Endometrial microvascular endothelial cells (primary cell): ENCODE data around the gene PRKG2. TPM values are rescaled to one million over a fixed set of nuclear protein-coding genes. Genes with fewer than 3 reads are reported as not detected.
"Not testable (repeated sequence)": the region's sequence is repeated elsewhere in the genome, so short reads cannot be mapped to it uniquely, and the experiment has no call there.

Experiments
- in situ Hi-C: cut with HindIII; loops from 2 replicates; pipeline ENCODE4 v1.10.0; 2017; ENCODE audit warnings: low sequenced_read_pairs, low pct_unique_long_range_greater_than_20kb; ENCODE audit errors: inconsistent ontology term
- total RNA-seq: library from RNA; depleted of rRNA; stranded (reverse); fragments of >200 nt; gene quantifications from one replicate; pipeline ENCODE4 v1.2.3, GENCODE V29; 2015; ENCODE audit errors: inconsistent ontology term

Gene PRKG2
- total RNA-seq, 1 donor from 2014 or later, result not detected

GRCh38 chr4:81166458-81167160 is 48.4 kb downstream of the PRKG2 start:
- in situ Hi-C loops, result no loop called here

- in situ Hi-C loops, result no loop called here
These were observed 49.1 kb downstream of the PRKG2 start for GRCh38 chr4:81165861-81166430.

DNA sequence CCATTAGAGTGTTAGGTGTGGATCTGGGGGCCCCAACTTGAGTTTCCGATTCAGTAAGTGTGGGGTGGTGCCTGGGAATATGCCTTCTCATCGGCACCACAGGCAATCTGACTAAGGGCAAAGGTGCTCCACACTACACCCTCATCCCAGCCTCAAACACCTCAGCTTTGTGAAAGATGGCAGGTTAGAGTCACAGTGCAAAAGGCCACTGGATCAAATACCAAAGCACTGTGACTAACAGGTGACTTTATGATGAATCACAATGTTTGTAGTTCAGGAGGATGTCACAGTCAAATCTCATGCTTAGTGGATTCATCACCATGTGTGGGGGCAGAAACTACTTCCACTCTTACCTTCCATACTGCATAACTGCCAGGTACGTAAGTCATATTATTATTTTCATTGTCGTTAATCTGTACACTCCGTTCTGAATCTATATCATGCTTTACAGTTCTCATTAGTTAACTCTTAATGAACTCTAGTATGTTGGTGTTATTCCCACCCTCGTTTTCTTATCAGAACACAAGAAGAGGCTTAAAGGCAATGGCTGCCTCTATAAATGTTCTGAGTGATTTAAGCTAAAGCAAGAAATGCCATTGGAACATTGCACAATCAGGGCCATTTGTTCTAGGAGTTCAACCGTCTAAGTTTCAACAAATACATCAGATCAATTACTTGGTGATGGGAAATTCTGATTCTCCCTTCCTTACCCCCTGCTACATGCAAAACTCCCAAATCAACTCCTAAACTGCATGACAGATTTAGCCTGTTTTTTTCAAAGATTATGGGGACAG is 50.2 kb downstream of the PRKG2 start:
- in situ Hi-C loops, result no loop called here

- in situ Hi-C loops, result no loop called here
These were observed 50.9 kb downstream of the PRKG2 start for GRCh38 chr4:81164126-81164525.

DNA sequence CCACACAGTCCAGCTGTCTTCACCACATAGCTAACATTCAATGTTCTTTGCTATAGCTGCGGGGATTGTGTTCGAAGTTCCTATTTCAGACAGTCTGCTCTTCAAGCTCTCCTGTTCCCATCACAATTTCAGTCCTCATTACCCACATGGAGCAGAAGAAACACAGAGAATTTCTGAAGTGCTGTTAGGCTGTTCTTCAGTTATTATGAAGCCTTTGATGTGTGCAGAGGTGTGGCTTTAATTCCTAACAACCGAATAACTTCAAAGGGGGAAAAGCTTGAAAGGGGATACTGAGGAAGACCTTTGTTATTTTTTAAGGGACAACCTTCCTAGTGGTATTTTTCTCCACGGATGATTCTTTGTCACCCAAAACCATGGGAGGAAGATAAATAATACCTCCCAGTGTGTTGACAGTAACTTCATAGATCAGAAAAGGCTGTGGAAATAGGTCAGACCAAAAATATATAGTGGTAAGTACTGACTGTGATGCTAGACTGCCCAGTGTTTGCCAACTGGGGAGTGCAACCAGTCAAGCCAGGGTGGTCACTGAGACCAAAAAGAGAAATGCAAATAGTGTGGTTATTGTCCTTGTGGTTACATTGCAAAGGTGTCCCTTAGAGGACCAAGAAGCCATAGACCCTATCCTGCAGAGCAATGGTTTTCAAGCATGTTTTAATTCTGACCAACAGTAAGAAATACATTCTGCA is 52.1 kb downstream of the PRKG2 start:
- in situ Hi-C loops, result no loop called here

DNA sequence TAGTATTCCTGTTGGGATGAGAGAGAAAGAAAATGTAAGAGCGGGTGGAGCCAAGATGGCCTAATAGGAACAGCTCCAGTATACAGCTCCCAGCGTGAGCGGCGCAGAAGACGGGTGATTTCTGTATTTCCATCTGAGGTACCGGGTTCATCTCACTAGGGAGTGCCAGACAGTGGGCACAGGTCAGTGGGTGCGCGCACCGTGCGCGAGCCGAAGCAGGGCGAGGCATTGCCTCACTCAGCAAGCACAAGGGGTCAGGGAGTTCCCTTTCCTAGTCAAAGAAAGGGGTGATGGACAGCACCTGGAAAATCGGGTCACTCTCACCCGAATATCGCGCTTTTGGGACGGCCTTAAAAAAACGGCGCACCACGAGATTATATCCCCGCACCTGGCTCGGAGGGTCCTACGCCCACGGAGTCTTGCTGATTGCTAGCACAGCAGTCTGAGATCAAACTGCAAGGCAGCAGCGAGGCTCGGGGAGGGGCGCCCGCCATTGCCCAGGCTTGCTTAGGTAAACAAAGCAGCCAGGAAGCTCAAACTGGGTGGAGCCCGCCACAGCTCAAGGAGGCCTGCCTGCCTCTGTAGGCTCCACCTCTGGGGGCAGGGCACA is 61.2 kb downstream of the PRKG2 start:
- in situ Hi-C loops, result not testable (repeated sequence)

- in situ Hi-C loops, result no loop called here
These were observed 61.9 kb downstream of the PRKG2 start for GRCh38 chr4:81152839-81153713.

GRCh38 chr4:81149976-81150375 is 65.0 kb downstream of the PRKG2 start:
- in situ Hi-C loops, result no loop called here

DNA sequence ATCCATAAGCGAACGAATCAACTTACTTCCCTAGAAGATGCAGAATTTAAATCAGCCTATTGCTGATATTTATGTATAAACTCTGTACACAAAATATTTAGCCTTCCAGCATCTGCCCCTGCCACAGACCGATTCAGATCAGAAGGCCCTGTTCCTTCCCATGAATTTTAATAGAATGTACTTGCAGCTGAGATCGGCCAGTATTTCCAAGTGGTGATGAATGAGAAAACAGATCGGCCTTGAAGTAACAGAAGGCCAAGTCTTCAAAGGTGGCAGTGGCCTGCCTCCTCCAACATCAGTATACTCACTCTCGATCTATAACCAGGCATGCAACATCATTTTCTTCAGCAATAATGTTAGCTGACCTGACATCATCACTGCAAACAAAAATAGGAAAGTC is 66.4 kb downstream of the PRKG2 start:
- in situ Hi-C loops, result no loop called here

- in situ Hi-C loops, result no loop called here
These were observed 68.6 kb downstream of the PRKG2 start for GRCh38 chr4:81146466-81146865.

DNA sequence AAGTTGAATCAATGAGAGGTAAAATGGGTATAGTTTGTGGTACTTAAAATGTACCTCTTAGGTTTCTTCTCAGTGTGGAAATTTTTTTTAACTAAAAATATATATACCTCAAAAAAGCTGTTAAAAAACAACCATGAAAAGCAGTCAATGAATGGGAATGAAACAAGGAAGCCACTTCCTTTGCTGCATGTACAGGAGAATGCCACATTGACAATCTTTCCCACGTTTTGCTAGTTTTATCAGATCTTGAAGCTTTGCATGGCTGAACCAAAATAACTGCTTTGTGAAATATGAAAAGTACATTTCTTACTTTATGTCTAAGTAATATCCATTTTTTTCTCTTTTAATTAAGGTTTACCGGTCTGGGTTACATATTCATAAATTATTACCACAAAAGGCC is 71.8 kb downstream of the PRKG2 start:
- in situ Hi-C loops, result no loop called here

GRCh38 chr4:81142744-81143143 is 72.3 kb downstream of the PRKG2 start:
- in situ Hi-C loops, result no loop called here

DNA sequence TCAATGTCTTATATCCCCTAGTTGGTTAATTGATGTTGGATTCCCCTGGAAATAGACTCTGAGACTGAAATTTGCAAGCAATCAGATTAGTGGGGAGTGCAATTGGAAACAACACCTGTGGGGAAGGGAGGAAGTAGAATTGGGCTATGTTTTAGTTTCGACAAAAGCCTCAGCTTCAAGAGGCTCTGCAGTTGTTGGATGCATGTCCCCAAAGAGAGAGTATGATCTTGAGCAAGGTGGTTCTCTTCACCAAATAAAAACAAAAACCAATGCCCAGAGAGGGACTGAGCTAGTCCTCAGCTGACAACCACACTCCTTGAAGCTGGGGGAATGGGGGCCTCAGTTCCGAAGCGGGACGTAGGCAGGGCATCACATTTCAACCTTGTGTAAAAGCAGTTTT is 77.1 kb downstream of the PRKG2 start:
- in situ Hi-C loops, result no loop called here

- in situ Hi-C loops, result no loop called here
These were observed 77.6 kb downstream of the PRKG2 start for GRCh38 chr4:81137446-81137845.

DNA sequence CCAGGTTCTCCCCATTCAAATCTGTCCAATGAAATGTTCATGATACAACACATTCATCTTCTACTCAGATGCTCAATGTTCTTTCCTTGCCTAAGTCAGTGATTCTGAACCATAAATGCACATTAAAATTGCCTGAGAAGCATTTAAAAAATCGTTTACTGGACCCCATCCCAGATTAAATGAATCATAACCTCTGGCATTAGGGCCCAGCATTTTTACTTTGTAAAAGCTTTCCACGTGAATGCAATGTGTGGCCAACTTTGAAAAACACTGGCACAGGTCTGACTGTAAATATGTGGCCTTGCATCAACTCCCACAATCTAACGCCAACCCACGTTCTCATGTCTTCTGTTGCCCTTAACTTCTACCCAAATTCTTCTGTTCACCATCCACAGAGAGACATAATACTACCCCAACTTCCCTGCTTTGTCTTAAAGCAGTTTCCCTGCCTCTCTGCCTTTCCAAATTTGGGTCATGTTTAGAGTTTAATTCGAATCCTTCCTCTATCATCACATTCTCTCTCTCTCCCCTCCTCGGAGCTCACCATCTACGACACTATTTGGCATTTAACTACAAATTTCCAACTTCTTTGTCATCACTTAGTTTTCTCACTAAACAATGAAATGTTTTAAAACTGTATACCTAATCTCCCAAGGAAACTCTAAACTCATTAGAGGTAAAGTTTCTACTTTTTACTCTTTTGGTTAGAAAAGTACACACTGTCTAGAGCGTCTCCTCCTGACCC is 78.7 kb downstream of the PRKG2 start:
- in situ Hi-C loops, result no loop called here

DNA sequence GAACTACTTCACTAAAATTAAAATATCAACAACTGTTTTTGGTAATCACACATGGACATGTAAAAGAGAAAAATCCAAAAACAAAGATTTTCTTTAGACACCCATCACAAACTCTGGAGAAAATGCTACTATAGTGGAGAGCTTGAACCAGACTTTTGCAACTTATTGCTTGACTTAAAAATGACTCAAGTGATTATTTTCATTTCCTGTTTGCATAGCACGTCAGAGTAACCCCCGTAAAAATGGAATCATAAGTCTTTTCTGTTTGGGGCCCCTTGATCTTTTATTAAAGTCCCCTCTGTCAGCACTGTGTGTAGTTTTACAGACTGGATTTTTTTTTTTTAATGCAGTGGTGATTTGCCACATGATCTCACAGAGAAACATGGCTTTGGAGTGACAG is 79.5 kb downstream of the PRKG2 start:
- in situ Hi-C loops, result no loop called here

DNA sequence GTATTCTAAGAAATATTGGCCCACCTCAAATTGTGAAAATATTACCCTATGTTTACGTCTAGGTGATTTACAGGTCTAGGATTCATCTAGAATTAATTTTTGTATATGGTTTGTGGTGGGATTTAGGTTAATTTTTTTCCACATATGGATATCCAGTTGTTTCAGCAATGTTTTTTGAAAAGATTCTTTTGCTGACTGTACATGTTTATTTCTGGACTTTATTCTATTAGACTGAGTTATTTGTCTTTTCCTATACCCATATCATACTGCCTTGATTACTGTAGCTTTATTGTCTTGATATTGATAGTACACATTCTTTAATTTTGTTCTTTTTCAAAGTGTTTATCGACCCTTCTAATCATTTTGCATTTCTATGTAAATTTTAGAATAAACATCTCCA is 83.5 kb downstream of the PRKG2 start:
- in situ Hi-C loops, result no loop called here

- in situ Hi-C loops, result no loop called here
These were observed 84.0 kb downstream of the PRKG2 start for GRCh38 chr4:81131066-81131465.
